K562 (cell line): ENCODE measurements around the gene C10orf90. TPM values are rescaled to one million over a fixed set of nuclear protein-coding genes. Genes with fewer than 3 reads are reported as not detected.

ENCODE experiments used
- ATAC-seq: fragments of 200-7000 bp; cut with Tn5 transposase; 3 replicates; pipeline ENCODE4 v1.9.1; 2020; ENCODE audit warnings: moderate library complexity
- BruUV-seq: library from RNA; stranded (reverse); fragments of 400-500 nt; replicated peaks from 2 replicates; lab custom pipeline; 2021; lab: Mats Ljungman, UMichigan
- CTCF ChIA-PET: fragments of 300-600 bp; formaldehyde crosslinking; extraction: SDS; loops from one replicate; lab custom pipeline; 2021; ENCODE audit warnings: low intra/inter-chr PET ratio; lab: Yijun Ruan, JAX
- POLR2A ChIA-PET: fragments of 300-600, 350-650 bp; sonication (Branson Sonifier 250); formaldehyde crosslinking; extraction: SDS; loops from one replicate; lab custom pipeline; 2021; ENCODE audit warnings: antibody characterized with exemption, inconsistent platforms; lab: Yijun Ruan, JAX
- DNase-seq, 4 experiments: peaks; one replicate each; pipeline versions ENCODE4 v3.0.0 to v3.0.0-alpha.2; 2011 to 2018; ENCODE audit warnings: low spot score in 3 of 4, mixed read lengths in 3 of 4; ENCODE audit errors: extremely low read depth in 1 of 4
- FAIRE-seq: peaks from 2 replicates; lab custom pipeline; 2011; peaks lifted over from hg19 to GRCh38; lab: Jason Lieb, UNC
- H2AFZ ChIP-seq: 2 replicates; pipeline ENCODE4 v1.6.0; 2011; ENCODE audit warnings: low read depth, low read length, control low read depth, inconsistent platforms
- H3K27ac ChIP-seq: fragments of 200-600 bp; 3 replicates; pipeline ENCODE4 v1.8.0; 2011; ENCODE audit warnings: low read depth, mild to moderate bottlenecking, control low read depth, inconsistent platforms, low read length, moderate library complexity, mixed read lengths; ENCODE audit errors: extremely low read depth
- H3K27me3 ChIP-seq, 2 experiments: fragments of 300-600 bp in 1 of 2; 2 replicates in 1 of 2; 3 replicates in 1 of 2; pipeline versions ENCODE4 v1.6.0 to v1.8.0; 2011; ENCODE audit warnings: inconsistent platforms in 2 of 2, low read length in 2 of 2, mild to moderate bottlenecking in 1 of 2, mixed read lengths in 1 of 2, moderate library complexity in 1 of 2; ENCODE audit not compliant: control insufficient read depth in 2 of 2, insufficient read depth in 2 of 2
- H3K36me3 ChIP-seq: fragments of 300-600 bp; 3 replicates; pipeline ENCODE4 v1.8.0; 2011; ENCODE audit warnings: mild to moderate bottlenecking, low read length, inconsistent platforms; ENCODE audit not compliant: control insufficient read depth, insufficient read depth
- H3K4me1 ChIP-seq, 2 experiments: fragments of 200-600 bp in 1 of 2; replicated peaks in 1 of 2; 2 replicates in 1 of 2; 3 replicates in 1 of 2; pipeline versions ENCODE4 v1.5.1 to v1.8.0; 2011; ENCODE audit warnings: inconsistent platforms in 2 of 2, low read length in 2 of 2, mild to moderate bottlenecking in 1 of 2, mixed read lengths in 1 of 2, moderate library complexity in 1 of 2; ENCODE audit not compliant: control insufficient read depth in 2 of 2, insufficient read depth in 2 of 2
- H3K4me2 ChIP-seq: 2 replicates; pipeline ENCODE4 v1.6.1; 2011; ENCODE audit warnings: low read length, control low read depth, inconsistent platforms, mixed read lengths; ENCODE audit not compliant: insufficient read depth
- H3K4me3 ChIP-seq: fragments of 200-600 bp; sonication (generic), shearing (Covaris generic); 2 replicates; pipeline ENCODE4 v1.5.1; 2016; ENCODE audit warnings: control low read depth, inconsistent platforms
- H3K79me2 ChIP-seq: fragments of 200-600 bp; 3 replicates; pipeline ENCODE4 v1.8.0; 2011; ENCODE audit warnings: low read length, inconsistent platforms; ENCODE audit not compliant: control insufficient read depth, insufficient read depth
- H3K9ac ChIP-seq, 2 experiments: 2 replicates each; pipeline versions ENCODE4 v1.6.0 to v1.6.1; 2011; ENCODE audit warnings: low read depth in 2 of 2, low read length in 2 of 2, control low read depth in 1 of 2, inconsistent platforms in 1 of 2, mild to moderate bottlenecking in 1 of 2, mixed read lengths in 1 of 2; ENCODE audit not compliant: insufficient read depth in 1 of 2
- H3K9me1 ChIP-seq: one replicate; pipeline ENCODE4 v1.6.0; 2011; ENCODE audit warnings: inconsistent platforms, mild to moderate bottlenecking, low read length, moderate library complexity; ENCODE audit not compliant: control insufficient read depth, insufficient read depth
- H3K9me3 ChIP-seq: replicated peaks from 2 replicates; pipeline ENCODE4 v1.5.1; 2011; ENCODE audit warnings: low read depth, low read length, inconsistent platforms; ENCODE audit not compliant: control insufficient read depth, insufficient read depth
- H4K20me1 ChIP-seq: replicated peaks from 2 replicates; pipeline ENCODE4 v1.6.1; 2011; ENCODE audit warnings: low read length, inconsistent platforms, mixed read lengths; ENCODE audit not compliant: control insufficient read depth, insufficient read depth
- ADNP ChIP-seq: fragments of 200-800 bp; sonication (Bioruptor generic); IDR thresholded peaks from 2 replicates; pipeline ENCODE4 v1.6.1; 2016; ENCODE audit warnings: missing genetic modification characterization, missing compliant biosample characterization
- CTCFL ChIP-seq: IDR thresholded peaks from 2 replicates; pipeline ENCODE4 v1.6.1; 2011; ENCODE audit warnings: borderline replicate concordance, low read depth, mild to moderate bottlenecking, moderate library complexity, low read length; ENCODE audit not compliant: insufficient read depth, poor library complexity, severe bottlenecking
- EP400 ChIP-seq: fragments of 450-650 bp; IDR thresholded peaks from 2 replicates; pipeline ENCODE4 v1.6.1; 2017; ENCODE audit warnings: antibody characterized with exemption, mild to moderate bottlenecking, moderate library complexity
- JUND ChIP-seq, 2 experiments: IDR thresholded peaks; 2 replicates in 1 of 2; 3 replicates in 1 of 2; pipeline ENCODE4 v1.6.1; 2011; ENCODE audit warnings: borderline replicate concordance in 2 of 2, low read depth in 2 of 2, low read length in 2 of 2, improper control_type of control experiment in 1 of 2, missing biosample characterization in 1 of 2, missing genetic modification characterization in 1 of 2, missing genetic modification reagents in 1 of 2
- PHF8 ChIP-seq: fragments of 200-600 bp; sonication (generic); IDR thresholded peaks from 2 replicates; pipeline ENCODE4 v1.6.1; 2012; ENCODE audit warnings: mixed run types, mild to moderate bottlenecking, inconsistent platforms, low read length, moderate library complexity, borderline replicate concordance
- THRA ChIP-seq: fragments of 450-650 bp; IDR thresholded peaks from 2 replicates; pipeline ENCODE4 v1.6.1; 2017; ENCODE audit warnings: mild to moderate bottlenecking, moderate library complexity
- YBX1 ChIP-seq: fragments of 450-650 bp; IDR thresholded peaks from 2 replicates; pipeline ENCODE4 v1.7.1; 2016; ENCODE audit warnings: mild to moderate bottlenecking
- ZKSCAN8 ChIP-seq: fragments of 200-800 bp; sonication (Bioruptor generic); IDR thresholded peaks from 2 replicates; pipeline ENCODE4 v1.6.1; 2016; ENCODE audit warnings: missing genetic modification characterization, missing compliant biosample characterization
- ZNF3 ChIP-seq: fragments of 250-450 bp; sonication (Bioruptor Pico); IDR thresholded peaks from 2 replicates; pipeline ENCODE4 v1.5.0; 2021; ENCODE audit warnings: mild to moderate bottlenecking, moderate library complexity
- WGBS: fragments of 100-300 bp; shearing (Covaris generic); methylation state at CpG from one replicate; pipeline ENCODE4 v1.1.6; 2016; ENCODE audit warnings: low coverage, mixed read lengths; ENCODE audit not compliant: insufficient coverage; ENCODE audit errors: missing lambda C conversion rate; 5-methylcytosine and 5-hydroxymethylcytosine counted together
- in situ Hi-C: fragments of 300-500 bp; cut with MboI; formaldehyde crosslinking; loops from 4 replicates; pipeline ENCODE4 v1.15.0; 2018; ENCODE audit warnings: inconsistent platforms, mixed read lengths
- intact Hi-C: fragments of 100-400 bp; cut with micrococcal nuclease; formaldehyde crosslinking; loops from 2 replicates; pipeline ENCODE4 v1.14.2; 2022
- polyA plus RNA-seq, 8 experiments: library from polyadenylated mRNA; depleted of rRNA in 4 of 8; stranded (reverse) in 5 of 8; unstranded in 3 of 8; fragments of >200 nt; fragmentation: Nextera tagmentation in 2 of 8; fragmentation: Illumina TruSeq in 1 of 8; extraction: Ambion mirVana in 2 of 8; extraction: Trizol in 1 of 8; gene quantifications; 2 replicates each; pipeline versions ENCODE4 v1.2.1 to v1.2.3, GENCODE V29; 2011 to 2014; ENCODE audit warnings: inconsistent platforms in 1 of 8, missing spikeins in 1 of 8
- total RNA-seq, 7 experiments: library from RNA; depleted of rRNA in 6 of 7; stranded (reverse); fragments of >200 nt in 6 of 7; fragmentation: Illumina TruSeq in 2 of 7; extraction: Trizol in 2 of 7; gene quantifications; 2 replicates each; pipeline versions ENCODE4 v1.2.1 to v1.2.3, GENCODE V29; 2011 to 2021; ENCODE audit warnings: low replicate concordance in 1 of 7

The C10orf90 gene
- total and polyA plus RNA-seq, 9 of the 15 experiments (the other 6 are each of a cell fraction or from before 2014, with no cell fraction given) = not detected

- CTCF ChIA-PET = no interaction called here
- H3K27me3 ChIP-seq = no peaks in the 10 kb centered on the region
- no peaks in the 10 kb centered on the region for H3K79me2 ChIP-seq
- H3K9me1 ChIP-seq = no peaks in the 10 kb centered on the region
- POLR2A ChIA-PET = no interaction called here
- DNase-seq = no peak
- no peak overlapping the region for H3K9ac ChIP-seq
- in situ Hi-C loops (no loop called here), intact Hi-C loops (no loop called here)
- no peaks in the 10 kb centered on the region for H3K36me3 ChIP-seq
- H3K4me1 ChIP-seq = no peaks in the 10 kb centered on the region
- no peak for ATAC-seq
- H3K9me3 ChIP-seq = no peaks in the 10 kb centered on the region
- H4K20me1 ChIP-seq = no peaks in the 10 kb centered on the region
- 0% methylated on average over 8 of the region's 8 CpGs for WGBS
- H3K4me3 ChIP-seq = no peak overlapping the region
- TF ChIP-seq ADNP (no peak), ZNF3 (CRISPR knock-in tag) (no peak), ZKSCAN8 (CRISPR knock-in tag) (no peak), PHF8 (no peak)
- BruUV-seq = no TSS peak
- H2AFZ ChIP-seq = no peak overlapping the region
- no peak overlapping the region for H3K27ac ChIP-seq
- no peak for FAIRE-seq
- H3K4me2 ChIP-seq = no peak overlapping the region
Observed at GRCh38 chr10:126470991-126471390, 199.5 kb downstream of the C10orf90 start.

- no peaks in the 10 kb centered on the region for H3K27me3 ChIP-seq
- ATAC-seq (no peak), FAIRE-seq (no peak), DNase-seq (no peak)
- no peaks in the 10 kb centered on the region for H3K4me1 ChIP-seq
- no peak for TF ChIP-seq YBX1
- TF ChIP-seq THRA = no peak
- TF ChIP-seq EP400 = no peak
- no peak for TF ChIP-seq JUND (IDR thresholded peaks at IDR 0.05; ENCODE audit: borderline replicate concordance, low read depth, low read length)
- TF ChIP-seq JUND (tag; IDR thresholded peaks at IDR 0.05; ENCODE audit: borderline replicate concordance, low read depth, low read length) = no peak
- TF ChIP-seq CTCFL = no peak
- POLR2A ChIA-PET = no interaction called here
- H2AFZ ChIP-seq = no peak overlapping the region
- no peak overlapping the region for H3K4me2 ChIP-seq
- intact Hi-C loops (no loop called here), in situ Hi-C loops (no loop called here)
- no TSS peak for BruUV-seq
- H3K9me3 ChIP-seq = no peaks in the 10 kb centered on the region
- H4K20me1 ChIP-seq = no peaks in the 10 kb centered on the region
- no peak overlapping the region for H3K27ac ChIP-seq
- H3K4me3 ChIP-seq = no peak overlapping the region
- no peaks in the 10 kb centered on the region for H3K36me3 ChIP-seq
- no peaks in the 10 kb centered on the region for H3K79me2 ChIP-seq
- CTCF ChIA-PET = no interaction called here
- no peaks in the 10 kb centered on the region for H3K9me1 ChIP-seq
- WGBS = 10% methylated on average over 5 of the region's 5 CpGs
- H3K9ac ChIP-seq = no peak overlapping the region
Observed at GRCh38 chr10:126469692-126470091, 200.8 kb downstream of the C10orf90 start.
